Parathyroid adenoma (tissue), 2 donors: Measurements from ENCODE around the gene LRRC27.

Source experiments
- H2AFZ ChIP-seq: fragments of 300-600 bp; sonication (generic); one replicate; pipeline ENCODE4 v1.7.0; 2017; ENCODE audit warnings: antibody characterized with exemption, mild to moderate bottlenecking
- H3K27ac ChIP-seq: fragments of 300-600 bp; sonication (generic); one replicate; pipeline ENCODE4 v1.7.0; 2017
- H3K27me3 ChIP-seq: fragments of 300-600 bp; sonication (generic); one replicate; pipeline ENCODE4 v1.7.0; 2017; ENCODE audit warnings: low read length; ENCODE audit not compliant: control insufficient read depth, insufficient read depth
- H3K36me3 ChIP-seq: fragments of 300-600 bp; sonication (generic); one replicate; pipeline ENCODE4 v1.7.0; 2017; ENCODE audit warnings: low read length; ENCODE audit not compliant: control insufficient read depth, insufficient read depth
- H3K4me1 ChIP-seq: fragments of 300-600 bp; sonication (generic); one replicate; pipeline ENCODE4 v1.7.0; 2017; ENCODE audit warnings: control low read depth
- H3K4me2 ChIP-seq: fragments of 300-600 bp; sonication (generic); one replicate; pipeline ENCODE4 v1.7.0; 2017; ENCODE audit warnings: low read length
- H3K4me3 ChIP-seq: fragments of 300-600 bp; sonication (generic); one replicate; pipeline ENCODE4 v1.7.0; 2017; ENCODE audit warnings: low read depth, low read length
- H3K79me2 ChIP-seq: fragments of 300-600 bp; sonication (generic); one replicate; pipeline ENCODE4 v1.7.0; 2017; ENCODE audit warnings: control low read depth
- H3K9ac ChIP-seq: fragments of 300-600 bp; sonication (generic); one replicate; pipeline ENCODE4 v1.7.0; 2017; ENCODE audit warnings: mild to moderate bottlenecking
- H3K9me3 ChIP-seq: fragments of 300-600 bp; sonication (generic); one replicate; pipeline ENCODE4 v1.7.0; 2017; ENCODE audit warnings: low read length; ENCODE audit not compliant: control insufficient read depth
- CTCF ChIP-seq: fragments of 300-600 bp; sonication (generic); IDR thresholded peaks from one replicate; pipeline ENCODE4 v1.7.0; 2017; ENCODE audit warnings: antibody characterized with exemption, mild to moderate bottlenecking
- donor health status: primary hyperparathyroidism.

LRRC27 gene

GRCh38 chr10:132309471-132309865 is 22.5 kb upstream of the LRRC27 start:
- H3K27me3 ChIP-seq, result no peaks in the 10 kb centered on the region
- no peak overlapping the region for H3K27ac ChIP-seq
- no peak overlapping the region for H3K4me2 ChIP-seq
- no peak overlapping the region for H2AFZ ChIP-seq
- no peaks in the 10 kb centered on the region for H3K9me3 ChIP-seq
- no peak overlapping the region for H3K9ac ChIP-seq
- TF ChIP-seq CTCF, result no peak
- no peaks in the 10 kb centered on the region for H3K79me2 ChIP-seq
- H3K4me1 ChIP-seq, result peaks cover 2% of the 10 kb centered on the region
- H3K4me3 ChIP-seq, result no peak overlapping the region
- H3K36me3 ChIP-seq, result no peaks in the 10 kb centered on the region

- no peak for TF ChIP-seq CTCF
- H3K4me3 ChIP-seq, result no peak overlapping the region
Observed at GRCh38 chr10:132309879-132310591, 22.0 kb upstream of the LRRC27 start.

GRCh38 chr10:132310701-132311337 is 21.2 kb upstream of the LRRC27 start:
- no peak overlapping the region for H2AFZ ChIP-seq
- peaks cover 2% of the 10 kb centered on the region for H3K4me1 ChIP-seq
- H3K9ac ChIP-seq, result no peak overlapping the region
- H3K36me3 ChIP-seq, result no peaks in the 10 kb centered on the region
- no peaks in the 10 kb centered on the region for H3K79me2 ChIP-seq
- H3K9me3 ChIP-seq, result no peaks in the 10 kb centered on the region
- no peak for TF ChIP-seq CTCF
- no peak overlapping the region for H3K4me3 ChIP-seq
- no peaks in the 10 kb centered on the region for H3K27me3 ChIP-seq
- H3K27ac ChIP-seq, result no peak overlapping the region
- H3K4me2 ChIP-seq, result no peak overlapping the region

More at GRCh38 chr10:132309879-132310591, 22.0 kb upstream of the LRRC27 start:
- Histone ChIP-seq H3K27me3 (no peaks in the 10 kb centered on the region), H3K36me3 (no peaks in the 10 kb centered on the region), H3K27ac (no peak overlapping the region), H3K9me3 (no peaks in the 10 kb centered on the region), H3K4me1 (peaks cover 2% of the 10 kb centered on the region), H3K9ac (no peak overlapping the region), H3K79me2 (no peaks in the 10 kb centered on the region), H3K4me2 (no peak overlapping the region), H2AFZ (no peak overlapping the region)

- Histone ChIP-seq H3K4me3 (no peak overlapping the region), H3K79me2 (no peaks in the 10 kb centered on the region), H3K9me3 (no peaks in the 10 kb centered on the region), H3K36me3 (no peaks in the 10 kb centered on the region), H3K27ac (no peak overlapping the region), H3K27me3 (no peaks in the 10 kb centered on the region), H3K9ac (no peak overlapping the region), H2AFZ (no peak overlapping the region), H3K4me1 (peaks cover 2% of the 10 kb centered on the region), H3K4me2 (no peak overlapping the region)
- no peak for TF ChIP-seq CTCF
Observed at GRCh38 chr10:132311338-132311939, 20.6 kb upstream of the LRRC27 start.
